Osteoblast (primary cell): ENCODE measurements around the gene HPN. TPM values are rescaled to one million over a fixed set of nuclear protein-coding genes. Genes with fewer than 3 reads are reported as not detected.

Source experiments
- DNase-seq: peaks from one replicate; pipeline ENCODE4 v3.0.0; 2011; ENCODE audit warnings: low spot score, mixed read lengths; ENCODE audit not compliant: insufficient read length; ENCODE audit errors: missing footprints
- H2AFZ ChIP-seq: 2 replicates; pipeline ENCODE4 v1.6.0; 2011; ENCODE audit warnings: mild to moderate bottlenecking, low read length
- H3K27ac ChIP-seq: 2 replicates; pipeline ENCODE4 v1.5.1; 2011; ENCODE audit warnings: mild to moderate bottlenecking, low read depth, low read length, moderate library complexity
- H3K27me3 ChIP-seq: 2 replicates; pipeline ENCODE4 v1.6.0; 2012; ENCODE audit warnings: mild to moderate bottlenecking, control low read depth, inconsistent platforms, low read length, moderate library complexity; ENCODE audit not compliant: insufficient read depth
- H3K36me3 ChIP-seq: 2 replicates; pipeline ENCODE4 v1.5.1; 2011; ENCODE audit warnings: mild to moderate bottlenecking, low read length, control low read depth, moderate library complexity; ENCODE audit not compliant: insufficient read depth
- H3K4me1 ChIP-seq: 2 replicates; pipeline ENCODE4 v1.5.1; 2011; ENCODE audit warnings: mild to moderate bottlenecking, low read length, control low read depth, moderate library complexity; ENCODE audit not compliant: insufficient read depth
- H3K4me2 ChIP-seq: 2 replicates; pipeline ENCODE4 v1.6.0; 2011; ENCODE audit warnings: mild to moderate bottlenecking, low read length; ENCODE audit not compliant: insufficient read depth
- H3K4me3 ChIP-seq: fragments of 200-600 bp; sonication (generic); 3 replicates; pipeline ENCODE4 v1.5.1; 2012; ENCODE audit warnings: mild to moderate bottlenecking, low read length, inconsistent platforms; ENCODE audit not compliant: insufficient read depth
- H3K79me2 ChIP-seq: 2 replicates; pipeline ENCODE4 v1.6.0; 2012; ENCODE audit warnings: mild to moderate bottlenecking, low read length, control low read depth, inconsistent platforms; ENCODE audit not compliant: insufficient read depth
- H3K9me3 ChIP-seq: 2 replicates; pipeline ENCODE4 v1.5.1; 2011; ENCODE audit warnings: low read depth, low read length, control low read depth
- H4K20me1 ChIP-seq: 2 replicates; pipeline ENCODE4 v1.6.0; 2012; ENCODE audit warnings: mild to moderate bottlenecking, low read length, control low read depth; ENCODE audit not compliant: insufficient read depth
- total RNA-seq: library from RNA; depleted of rRNA; stranded (reverse); fragments of >200 nt; gene quantifications from 2 replicates; pipeline ENCODE4 v1.2.3, GENCODE V29; 2012
- TF ChIP-seq, protein P1 (sequence below): IDR thresholded peaks from 2 replicates; pipeline ENCODE4 v1.5.1; 2011; ENCODE audit warnings: mild to moderate bottlenecking, low read depth, low read length, moderate library complexity; ENCODE audit errors: extremely low read depth

The HPN gene
- total RNA-seq, 1 donor: under 0.01 TPM

DNA sequence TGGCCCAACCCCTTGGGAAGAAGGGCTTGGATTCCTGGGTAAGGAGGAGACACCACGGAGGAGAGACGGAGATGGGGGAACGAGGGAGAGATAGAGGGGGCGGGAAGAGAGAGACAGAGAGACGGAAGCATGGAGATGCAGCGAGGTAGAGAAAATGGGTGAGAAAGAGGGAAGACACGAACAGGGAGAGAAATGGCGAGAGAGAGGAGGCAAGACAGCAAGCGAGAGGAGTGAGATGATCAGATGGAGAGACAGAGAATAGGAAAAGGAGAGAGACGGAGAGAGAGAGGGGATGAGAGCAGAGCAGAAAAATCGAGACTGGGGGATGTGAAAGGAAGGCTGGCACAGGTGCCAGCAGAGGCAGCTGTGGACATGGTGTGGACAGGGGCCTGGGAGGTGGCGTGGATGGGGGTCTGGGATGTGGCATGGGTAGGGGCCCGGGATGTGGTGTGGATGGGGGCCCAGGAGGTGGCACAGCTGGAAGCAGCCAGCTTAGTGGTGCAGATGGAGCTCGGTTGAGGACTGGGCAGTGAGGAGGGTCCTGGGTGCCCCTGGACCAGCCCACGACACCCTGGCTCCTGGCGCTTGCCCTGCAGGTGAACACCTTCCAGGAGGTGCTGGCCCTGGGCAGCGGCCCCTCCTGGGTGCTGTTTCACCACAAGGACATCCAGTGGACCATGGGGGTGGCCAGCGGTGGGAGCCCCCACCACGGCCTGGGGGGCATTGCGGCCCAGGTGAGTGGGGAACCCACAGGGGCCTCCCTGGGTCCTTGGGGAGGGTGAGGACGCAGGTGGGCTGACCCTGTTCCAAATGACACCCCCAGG is 33.9 kb downstream of the HPN start:
- Histone ChIP-seq H3K4me1 (no peaks in the 10 kb centered on the region), H3K79me2 (no peaks in the 10 kb centered on the region), H3K4me2 (no peak overlapping the region), H3K27ac (no peak overlapping the region), H3K36me3 (no peaks in the 10 kb centered on the region), H4K20me1 (no peaks in the 10 kb centered on the region), H3K9me3 (peaks cover 2% of the 10 kb centered on the region), H3K4me3 (no peak overlapping the region), H2AFZ (no peak overlapping the region), H3K27me3 (no peaks in the 10 kb centered on the region)
- DNase-seq: peak; percentile 62
- TF ChIP-seq, protein P1, sequence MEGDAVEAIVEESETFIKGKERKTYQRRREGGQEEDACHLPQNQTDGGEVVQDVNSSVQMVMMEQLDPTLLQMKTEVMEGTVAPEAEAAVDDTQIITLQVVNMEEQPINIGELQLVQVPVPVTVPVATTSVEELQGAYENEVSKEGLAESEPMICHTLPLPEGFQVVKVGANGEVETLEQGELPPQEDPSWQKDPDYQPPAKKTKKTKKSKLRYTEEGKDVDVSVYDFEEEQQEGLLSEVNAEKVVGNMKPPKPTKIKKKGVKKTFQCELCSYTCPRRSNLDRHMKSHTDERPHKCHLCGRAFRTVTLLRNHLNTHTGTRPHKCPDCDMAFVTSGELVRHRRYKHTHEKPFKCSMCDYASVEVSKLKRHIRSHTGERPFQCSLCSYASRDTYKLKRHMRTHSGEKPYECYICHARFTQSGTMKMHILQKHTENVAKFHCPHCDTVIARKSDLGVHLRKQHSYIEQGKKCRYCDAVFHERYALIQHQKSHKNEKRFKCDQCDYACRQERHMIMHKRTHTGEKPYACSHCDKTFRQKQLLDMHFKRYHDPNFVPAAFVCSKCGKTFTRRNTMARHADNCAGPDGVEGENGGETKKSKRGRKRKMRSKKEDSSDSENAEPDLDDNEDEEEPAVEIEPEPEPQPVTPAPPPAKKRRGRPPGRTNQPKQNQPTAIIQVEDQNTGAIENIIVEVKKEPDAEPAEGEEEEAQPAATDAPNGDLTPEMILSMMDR: no peak

DNA sequence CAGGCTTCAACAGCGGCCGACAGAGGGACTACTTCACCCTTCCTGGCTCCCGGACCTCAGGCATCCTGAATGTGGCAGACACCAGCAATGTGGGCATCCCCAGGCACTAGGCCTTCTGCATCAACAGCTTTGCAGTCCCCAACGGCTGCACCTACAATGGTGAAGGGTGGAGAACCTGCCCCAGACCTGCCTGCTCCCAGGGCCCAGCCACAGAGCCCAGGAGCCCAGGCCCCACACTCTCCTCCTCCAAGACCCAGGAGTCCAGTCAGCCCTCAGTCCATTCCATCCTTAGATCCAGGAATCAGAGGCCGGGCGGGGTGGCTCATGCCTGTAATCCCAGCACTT is 34.5 kb downstream of the HPN start:
- no peaks in the 10 kb centered on the region for H4K20me1 ChIP-seq
- no peak overlapping the region for H3K4me3 ChIP-seq
- no peaks in the 10 kb centered on the region for H3K4me1 ChIP-seq
- no peaks in the 10 kb centered on the region for H3K79me2 ChIP-seq
- no peaks in the 10 kb centered on the region for H3K36me3 ChIP-seq
- H2AFZ ChIP-seq: no peak overlapping the region
- DNase-seq: peak; percentile 62
- H3K4me2 ChIP-seq: no peak overlapping the region
- no peak overlapping the region for H3K27ac ChIP-seq
- H3K27me3 ChIP-seq: no peaks in the 10 kb centered on the region
- TF ChIP-seq, protein P1: no peak
- H3K9me3 ChIP-seq: no peaks in the 10 kb centered on the region

- Histone ChIP-seq H3K27ac (no peak overlapping the region), H4K20me1 (no peaks in the 10 kb centered on the region), H3K9me3 (no peaks in the 10 kb centered on the region), H3K4me3 (no peak overlapping the region), H3K4me1 (no peaks in the 10 kb centered on the region), H3K36me3 (no peaks in the 10 kb centered on the region), H3K79me2 (no peaks in the 10 kb centered on the region), H3K27me3 (no peaks in the 10 kb centered on the region), H3K4me2 (no peak overlapping the region), H2AFZ (no peak overlapping the region)
- DNase-seq: peak; percentile 65
- TF ChIP-seq, protein P1: no peak
Observed at GRCh38 chr19:35076657-35077056, 35.1 kb downstream of the HPN start.

GRCh38 chr19:35077411-35078223 is 36.1 kb downstream of the HPN start:
- H4K20me1 ChIP-seq: no peaks in the 10 kb centered on the region
- H3K27me3 ChIP-seq: no peaks in the 10 kb centered on the region
- H2AFZ ChIP-seq: no peak overlapping the region
- H3K27ac ChIP-seq: no peak overlapping the region
- no peak overlapping the region for H3K4me2 ChIP-seq
- peak; percentile 76 for DNase-seq
- TF ChIP-seq, protein P1: no peak
- H3K4me1 ChIP-seq: no peaks in the 10 kb centered on the region
- no peaks in the 10 kb centered on the region for H3K36me3 ChIP-seq
- no peak overlapping the region for H3K4me3 ChIP-seq
- H3K9me3 ChIP-seq: no peaks in the 10 kb centered on the region
- no peaks in the 10 kb centered on the region for H3K79me2 ChIP-seq
